Endothelial cell of umbilical vein (primary cell): ENCODE data around the gene XYLT1.

Experiments
- EZH2 ChIP-seq: IDR thresholded peaks from 2 replicates; pipeline ENCODE4 v1.6.1; 2012; ENCODE audit warnings: borderline replicate concordance, low read depth, mild to moderate bottlenecking, moderate library complexity, low read length, inconsistent platforms; ENCODE audit not compliant: severe bottlenecking
- MAX ChIP-seq: IDR thresholded peaks from 2 replicates; pipeline ENCODE4 v1.6.1; 2011; ENCODE audit not compliant: insufficient read depth, insufficient read length
- POLR2AphosphoS5 ChIP-seq: IDR thresholded peaks from 2 replicates; pipeline ENCODE4 v1.6.1; 2012; ENCODE audit warnings: low read depth, mild to moderate bottlenecking, control low read depth, low read length, moderate library complexity; ENCODE audit not compliant: insufficient read depth
- TF ChIP-seq, protein P1 (sequence below), 2 donors: IDR thresholded peaks; 1 replicate in 1 of 2; 2 replicates in 1 of 2; pipeline ENCODE4 v1.5.1; 2011; ENCODE audit warnings: low read length in 2 of 2, mild to moderate bottlenecking in 2 of 2, moderate library complexity in 2 of 2, control low read depth in 1 of 2, inconsistent platforms in 1 of 2, low read depth in 1 of 2; ENCODE audit not compliant: insufficient read depth in 1 of 2; ENCODE audit errors: extremely low read depth in 1 of 2

DNA sequence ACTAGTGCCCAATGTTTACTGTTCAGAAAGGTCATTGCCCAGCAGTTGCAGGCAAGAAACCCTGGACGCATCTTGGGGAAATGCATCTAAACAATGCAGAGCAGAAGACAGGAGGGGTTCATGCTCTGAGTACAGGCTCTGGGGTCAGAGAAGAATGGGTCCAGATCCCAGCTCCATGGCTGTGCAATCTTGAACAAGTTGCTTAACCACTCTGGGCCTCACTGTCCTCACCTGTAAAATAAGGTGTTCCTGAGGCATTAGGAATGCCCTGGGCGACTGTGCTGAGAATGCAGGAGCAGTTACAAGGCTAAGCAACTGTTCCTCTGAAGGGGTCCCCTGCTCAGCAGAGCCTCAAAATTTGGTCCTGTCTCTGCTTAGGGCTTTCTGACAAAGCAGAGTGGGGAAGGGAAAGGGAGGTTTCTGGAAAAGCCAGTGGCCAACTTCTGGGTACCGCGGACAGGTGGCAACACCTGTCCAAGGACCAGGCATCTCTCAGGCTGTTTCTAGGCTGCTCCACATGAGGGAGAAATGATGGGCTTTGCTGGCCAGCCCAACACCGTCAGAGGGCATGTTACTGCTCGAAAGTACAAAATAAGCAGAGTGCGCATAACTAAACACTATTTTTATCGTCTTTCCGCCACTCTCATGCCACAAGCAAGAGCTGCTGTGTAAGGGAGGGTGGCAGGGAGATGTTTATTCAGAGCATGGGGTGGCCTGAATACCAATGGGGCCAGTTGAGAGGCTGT is 176.8 kb downstream of the XYLT1 start:
- no peak for TF ChIP-seq POLR2AphosphoS5
- TF ChIP-seq, protein P1, sequence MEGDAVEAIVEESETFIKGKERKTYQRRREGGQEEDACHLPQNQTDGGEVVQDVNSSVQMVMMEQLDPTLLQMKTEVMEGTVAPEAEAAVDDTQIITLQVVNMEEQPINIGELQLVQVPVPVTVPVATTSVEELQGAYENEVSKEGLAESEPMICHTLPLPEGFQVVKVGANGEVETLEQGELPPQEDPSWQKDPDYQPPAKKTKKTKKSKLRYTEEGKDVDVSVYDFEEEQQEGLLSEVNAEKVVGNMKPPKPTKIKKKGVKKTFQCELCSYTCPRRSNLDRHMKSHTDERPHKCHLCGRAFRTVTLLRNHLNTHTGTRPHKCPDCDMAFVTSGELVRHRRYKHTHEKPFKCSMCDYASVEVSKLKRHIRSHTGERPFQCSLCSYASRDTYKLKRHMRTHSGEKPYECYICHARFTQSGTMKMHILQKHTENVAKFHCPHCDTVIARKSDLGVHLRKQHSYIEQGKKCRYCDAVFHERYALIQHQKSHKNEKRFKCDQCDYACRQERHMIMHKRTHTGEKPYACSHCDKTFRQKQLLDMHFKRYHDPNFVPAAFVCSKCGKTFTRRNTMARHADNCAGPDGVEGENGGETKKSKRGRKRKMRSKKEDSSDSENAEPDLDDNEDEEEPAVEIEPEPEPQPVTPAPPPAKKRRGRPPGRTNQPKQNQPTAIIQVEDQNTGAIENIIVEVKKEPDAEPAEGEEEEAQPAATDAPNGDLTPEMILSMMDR (IDR thresholded peaks at IDR 0.05; ENCODE audit: extremely low read depth in 1 of 2, insufficient read depth in 1 of 2, low read depth in 1 of 2, low read length in 2 of 2), result no peak
- TF ChIP-seq EZH2, result no peak
- no peak for TF ChIP-seq MAX
